ENCODE data around the gene RBM20.

The RBM20 gene

DNA sequence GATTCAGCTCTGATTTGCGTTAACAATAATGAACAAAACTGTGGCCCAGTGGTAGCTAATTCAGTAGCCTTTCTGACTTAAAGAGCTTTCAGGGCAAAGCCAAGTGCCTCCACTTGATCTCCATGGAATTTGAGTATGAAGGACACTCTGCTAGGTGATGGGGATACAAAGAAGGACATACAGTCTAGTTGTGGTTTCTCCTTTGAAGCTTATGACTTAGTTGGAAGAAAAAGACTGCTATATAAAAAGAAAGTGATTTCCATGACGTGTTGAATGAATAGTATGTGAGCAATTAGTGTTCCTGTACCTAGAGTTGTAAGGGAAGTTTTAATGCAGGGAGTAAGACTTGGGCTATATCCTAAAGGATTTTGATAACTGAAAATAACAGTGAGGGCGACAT lies 235.9 kb downstream of the RBM20 start:
- no peak overlapping the region for H3K4me3 ChIP-seq
- no peak overlapping the region for H3K27ac ChIP-seq
- no peak for DNase-seq (ENCODE audit: low spot score)
- TF ChIP-seq, protein P1, sequence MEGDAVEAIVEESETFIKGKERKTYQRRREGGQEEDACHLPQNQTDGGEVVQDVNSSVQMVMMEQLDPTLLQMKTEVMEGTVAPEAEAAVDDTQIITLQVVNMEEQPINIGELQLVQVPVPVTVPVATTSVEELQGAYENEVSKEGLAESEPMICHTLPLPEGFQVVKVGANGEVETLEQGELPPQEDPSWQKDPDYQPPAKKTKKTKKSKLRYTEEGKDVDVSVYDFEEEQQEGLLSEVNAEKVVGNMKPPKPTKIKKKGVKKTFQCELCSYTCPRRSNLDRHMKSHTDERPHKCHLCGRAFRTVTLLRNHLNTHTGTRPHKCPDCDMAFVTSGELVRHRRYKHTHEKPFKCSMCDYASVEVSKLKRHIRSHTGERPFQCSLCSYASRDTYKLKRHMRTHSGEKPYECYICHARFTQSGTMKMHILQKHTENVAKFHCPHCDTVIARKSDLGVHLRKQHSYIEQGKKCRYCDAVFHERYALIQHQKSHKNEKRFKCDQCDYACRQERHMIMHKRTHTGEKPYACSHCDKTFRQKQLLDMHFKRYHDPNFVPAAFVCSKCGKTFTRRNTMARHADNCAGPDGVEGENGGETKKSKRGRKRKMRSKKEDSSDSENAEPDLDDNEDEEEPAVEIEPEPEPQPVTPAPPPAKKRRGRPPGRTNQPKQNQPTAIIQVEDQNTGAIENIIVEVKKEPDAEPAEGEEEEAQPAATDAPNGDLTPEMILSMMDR (IDR thresholded peaks at IDR 0.05): no peak

DNA sequence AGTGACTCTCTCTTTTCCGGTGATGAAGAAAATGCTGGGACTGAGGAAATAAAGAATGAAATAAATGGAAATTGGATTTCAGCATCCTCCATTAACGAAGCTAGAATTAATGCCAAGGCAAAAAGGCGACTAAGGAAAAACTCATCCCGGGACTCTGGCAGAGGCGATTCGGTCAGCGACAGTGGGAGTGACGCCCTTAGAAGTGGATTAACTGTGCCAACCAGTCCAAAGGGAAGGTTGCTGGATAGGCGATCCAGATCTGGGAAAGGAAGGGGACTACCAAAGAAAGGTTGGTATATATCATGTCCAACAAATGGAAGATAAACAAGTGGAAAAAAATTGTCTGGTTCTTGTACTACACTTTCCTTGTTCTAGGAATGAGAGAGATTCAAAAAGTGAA lies 237.1 kb downstream of the RBM20 start:
- no peak for DNase-seq (ENCODE audit: low spot score)
- H3K27ac ChIP-seq: peak overlapping the region in 1 of 2 donors; percentile 6
- no peak overlapping the region for H3K4me3 ChIP-seq
- TF ChIP-seq, protein P1 (IDR thresholded peaks at IDR 0.05): no peak

DNA sequence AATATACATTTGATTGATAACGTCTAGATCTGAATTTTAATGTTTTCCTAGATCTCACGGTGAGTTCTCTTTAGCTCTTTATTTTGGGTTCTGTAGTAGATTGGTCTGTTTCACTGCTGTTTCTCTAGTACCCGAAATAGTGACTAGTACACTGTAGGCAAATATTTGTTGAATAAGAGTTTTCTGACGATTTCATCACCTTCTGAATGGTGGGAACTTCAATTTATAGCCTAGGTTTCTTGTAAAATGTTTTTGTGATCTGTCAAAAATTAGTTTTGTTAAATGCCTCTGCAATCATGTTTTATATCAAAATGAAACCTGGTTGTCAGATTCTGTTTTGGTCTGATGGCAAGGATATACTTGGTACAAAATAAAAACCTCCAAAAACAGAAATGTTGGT lies 237.8 kb downstream of the RBM20 start:
- H3K27ac ChIP-seq: peak overlapping the region in 1 of 2 donors; percentile 6
- TF ChIP-seq, protein P1 (IDR thresholded peaks at IDR 0.05): no peak

DNA sequence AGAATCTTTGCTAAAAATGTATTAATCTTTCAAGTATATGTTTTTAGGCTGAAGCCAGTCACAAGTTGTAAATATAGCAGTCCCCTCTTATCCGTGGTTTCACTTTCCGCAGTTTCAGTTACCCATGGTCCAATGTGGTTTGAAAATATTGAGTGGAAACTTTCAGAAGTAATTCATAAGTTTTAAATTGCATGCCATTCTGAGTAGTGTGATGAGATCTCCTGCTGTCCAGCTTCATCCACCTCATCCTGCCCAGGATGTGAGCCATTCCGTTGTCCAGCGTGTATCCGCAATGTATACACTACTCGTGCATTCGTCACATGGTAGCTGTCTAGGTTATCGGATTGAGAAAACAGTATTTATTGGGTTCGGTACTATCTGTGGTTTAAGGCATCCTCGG lies 239.8 kb downstream of the RBM20 start:
- DNase-seq (ENCODE audit: low spot score): no peak
- Histone ChIP-seq H3K4me3 (peak overlapping the region; percentile 40), H3K27ac (peak overlapping the region in 1 of 2 donors; percentile 6)
- TF ChIP-seq, protein P1 (IDR thresholded peaks at IDR 0.05): no peak

More for the DNA sequence above, 237.8 kb downstream of the RBM20 start:
- no peak for DNase-seq (ENCODE audit: low spot score)
- no peak overlapping the region for H3K4me3 ChIP-seq

DNA sequence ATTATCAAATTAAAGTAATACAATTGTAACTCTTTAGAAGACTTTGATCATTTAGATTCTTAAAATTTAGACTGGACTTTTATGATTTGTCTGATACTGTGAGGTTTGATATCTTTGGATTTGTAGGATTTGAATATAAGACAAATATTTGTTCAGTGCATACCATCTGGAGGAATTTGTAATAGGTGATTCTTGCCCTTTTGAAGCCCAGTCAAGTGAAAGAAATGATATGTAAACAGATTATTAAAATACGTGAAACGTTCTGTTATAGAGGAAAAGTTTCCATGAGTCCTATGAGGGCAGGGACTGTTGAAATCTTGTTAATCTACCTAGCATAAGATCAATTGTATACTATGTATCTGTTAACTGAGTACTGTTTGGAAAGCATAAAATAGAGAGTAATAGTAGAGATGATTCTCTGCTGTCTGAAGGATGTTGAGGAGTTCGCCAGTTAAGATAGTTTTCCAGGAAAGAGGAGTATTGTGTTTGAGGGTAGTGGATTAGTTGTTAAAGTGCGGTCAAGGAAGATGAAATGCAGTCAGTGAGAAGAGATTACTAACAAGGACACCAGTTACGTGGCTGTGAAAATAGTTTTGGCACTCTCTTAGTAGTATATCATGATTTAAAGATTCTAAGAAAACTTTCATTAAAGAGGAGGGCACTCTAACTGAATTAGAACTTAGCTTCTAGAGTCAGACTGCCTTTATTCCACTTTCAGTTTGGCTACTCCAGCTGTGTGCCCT lies 242.0 kb downstream of the RBM20 start:
- TF ChIP-seq, protein P1 (IDR thresholded peaks at IDR 0.05): no peak
- Histone ChIP-seq H3K4me3 (no peak overlapping the region), H3K27ac (peak overlapping the region in 1 of 2 donors; percentile 9)
- no peak for DNase-seq (ENCODE audit: low spot score)

DNA sequence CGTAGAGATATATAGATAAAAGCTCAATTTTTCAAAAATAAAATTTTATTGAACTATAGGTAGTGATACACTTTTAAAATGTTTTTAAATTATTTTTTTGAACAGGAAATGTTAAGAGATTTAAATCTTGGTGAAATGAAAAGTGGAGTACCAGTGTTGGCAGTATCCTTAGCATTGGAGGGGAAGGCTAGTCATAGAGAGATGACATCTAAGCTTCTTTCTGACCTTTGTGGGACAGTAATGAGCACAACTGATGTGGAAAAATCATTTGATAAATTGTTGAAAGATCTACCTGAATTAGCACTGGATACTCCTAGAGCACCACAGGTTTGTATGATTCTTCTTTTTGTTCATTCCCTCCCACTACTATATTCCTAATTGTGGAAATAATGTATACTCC lies 243.4 kb downstream of the RBM20 start:
- TF ChIP-seq, protein P1 (IDR thresholded peaks at IDR 0.05): no peak
- DNase-seq (ENCODE audit: low spot score): no peak
- Histone ChIP-seq H3K4me3 (no peak overlapping the region), H3K27ac (no peak overlapping the region)
